HG03442 (cell line): ENCODE data around the gene KRT83.
A peak's percentile ranks its signal among the peaks of the same experiment; 100 is the strongest.
"Not testable (repeated sequence)": the region's sequence is repeated elsewhere in the genome, so short reads cannot be mapped to it uniquely, and the experiment has no call there.

Experiments used
- ATAC-seq: cut with Tn5 transposase; IDR thresholded peaks from one replicate; pipeline ENCODE4 v1.9.1; 2021; ENCODE audit warnings: mild to moderate bottlenecking, moderate library complexity; ENCODE audit not compliant: unreplicated experiment

KRT83 gene

DNA sequence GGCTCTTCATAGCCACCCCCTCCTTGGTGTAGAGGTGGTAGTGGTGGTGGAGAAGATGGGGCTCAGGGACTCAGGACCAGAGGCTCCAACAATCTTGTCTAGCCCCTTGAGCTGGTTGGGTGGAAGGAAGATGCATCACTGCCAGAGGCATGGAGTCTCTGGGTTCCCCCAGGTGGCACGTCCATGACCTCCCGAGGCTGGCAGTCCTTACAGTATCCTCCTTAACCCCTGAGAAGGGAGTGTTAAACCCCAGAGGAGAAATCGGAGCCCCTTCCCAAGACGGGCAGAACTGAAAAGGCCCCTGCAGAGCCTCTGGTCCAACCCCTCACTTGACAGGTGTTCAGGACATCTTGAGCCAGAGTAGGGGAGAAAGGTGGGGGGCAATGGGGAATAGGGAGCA lies 9.1 kb downstream of the KRT83 start:
- no peak for ATAC-seq

DNA sequence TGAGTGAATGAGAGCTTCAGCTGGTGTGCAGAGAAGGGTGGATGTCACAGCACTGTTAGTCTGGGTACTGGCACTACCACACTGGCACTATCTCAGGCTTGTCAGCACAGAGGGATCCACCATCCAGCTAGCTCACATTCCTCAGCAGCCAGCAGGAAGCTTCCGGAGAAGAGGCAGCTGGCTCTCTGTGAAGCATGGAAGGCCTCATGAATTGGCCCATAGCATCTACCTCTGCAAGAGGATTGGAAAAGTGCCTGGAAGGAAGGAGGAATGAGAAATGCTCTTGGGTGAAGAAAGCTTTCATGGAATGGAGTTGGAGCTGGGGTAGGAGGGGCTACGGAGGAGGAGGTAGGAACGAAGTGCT lies 9.9 kb downstream of the KRT83 start:
- ATAC-seq: no peak

DNA sequence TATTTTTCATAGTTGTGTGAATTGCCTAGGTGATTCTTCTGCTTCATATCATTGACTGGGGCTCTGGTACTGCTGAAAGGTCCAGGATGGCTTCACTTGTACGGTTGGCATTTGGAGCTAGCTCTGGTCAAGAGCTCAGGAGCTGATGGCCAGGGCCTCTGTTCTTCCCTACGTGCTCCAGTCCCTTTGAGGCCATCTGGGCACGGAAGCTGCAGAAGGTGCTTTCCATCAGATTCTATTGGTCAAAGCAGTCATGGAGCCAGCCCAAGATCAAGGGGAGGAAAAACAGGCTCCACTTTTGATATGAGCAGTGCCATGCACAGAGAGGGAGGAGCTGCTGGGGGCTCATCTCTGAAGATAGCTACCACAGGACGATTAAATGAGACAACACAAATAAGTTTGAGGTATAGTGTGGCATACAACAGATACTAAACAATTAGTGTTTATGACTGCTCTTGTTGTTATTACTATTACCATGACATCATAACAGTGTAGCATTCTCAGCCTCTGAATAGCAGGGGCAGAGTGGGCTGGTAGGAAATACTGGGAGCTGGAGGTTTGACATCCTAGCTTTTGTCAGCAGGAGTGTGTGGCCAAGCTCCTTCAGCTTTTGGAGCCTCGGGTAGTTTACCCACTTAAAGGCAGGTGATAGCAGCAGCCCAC lies 10.4 kb downstream of the KRT83 start:
- no peak for ATAC-seq

DNA sequence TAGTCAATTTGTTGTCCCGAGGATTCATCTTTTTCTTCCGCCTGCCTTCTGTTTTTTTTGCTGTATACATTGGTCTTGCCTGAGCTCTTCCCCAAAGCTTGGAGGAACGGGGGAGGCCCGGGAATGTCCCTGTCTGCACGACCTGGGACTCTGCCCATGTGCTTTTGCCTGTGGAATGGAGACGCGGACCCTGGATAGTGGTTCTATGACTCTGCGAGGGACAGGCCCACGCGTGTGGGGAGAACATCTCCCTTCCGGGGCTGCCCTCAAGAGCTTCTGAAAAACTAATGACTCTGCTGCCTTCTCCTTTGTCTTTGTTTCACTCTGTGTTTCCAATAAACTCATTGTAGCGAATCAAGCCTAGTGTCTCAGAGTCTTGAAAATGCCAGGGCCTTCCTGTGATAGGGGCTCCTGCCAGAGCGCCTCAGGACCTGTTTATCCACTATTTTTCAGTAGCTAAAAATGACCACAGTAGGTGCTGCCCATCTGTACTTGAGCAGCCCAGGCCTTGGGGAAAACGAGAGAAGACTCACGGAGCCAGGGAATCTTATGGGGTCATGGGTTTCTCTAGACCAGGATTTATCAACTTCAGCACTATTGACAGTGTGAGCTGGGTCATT lies 12.3 kb downstream of the KRT83 start:
- ATAC-seq: no peak

DNA sequence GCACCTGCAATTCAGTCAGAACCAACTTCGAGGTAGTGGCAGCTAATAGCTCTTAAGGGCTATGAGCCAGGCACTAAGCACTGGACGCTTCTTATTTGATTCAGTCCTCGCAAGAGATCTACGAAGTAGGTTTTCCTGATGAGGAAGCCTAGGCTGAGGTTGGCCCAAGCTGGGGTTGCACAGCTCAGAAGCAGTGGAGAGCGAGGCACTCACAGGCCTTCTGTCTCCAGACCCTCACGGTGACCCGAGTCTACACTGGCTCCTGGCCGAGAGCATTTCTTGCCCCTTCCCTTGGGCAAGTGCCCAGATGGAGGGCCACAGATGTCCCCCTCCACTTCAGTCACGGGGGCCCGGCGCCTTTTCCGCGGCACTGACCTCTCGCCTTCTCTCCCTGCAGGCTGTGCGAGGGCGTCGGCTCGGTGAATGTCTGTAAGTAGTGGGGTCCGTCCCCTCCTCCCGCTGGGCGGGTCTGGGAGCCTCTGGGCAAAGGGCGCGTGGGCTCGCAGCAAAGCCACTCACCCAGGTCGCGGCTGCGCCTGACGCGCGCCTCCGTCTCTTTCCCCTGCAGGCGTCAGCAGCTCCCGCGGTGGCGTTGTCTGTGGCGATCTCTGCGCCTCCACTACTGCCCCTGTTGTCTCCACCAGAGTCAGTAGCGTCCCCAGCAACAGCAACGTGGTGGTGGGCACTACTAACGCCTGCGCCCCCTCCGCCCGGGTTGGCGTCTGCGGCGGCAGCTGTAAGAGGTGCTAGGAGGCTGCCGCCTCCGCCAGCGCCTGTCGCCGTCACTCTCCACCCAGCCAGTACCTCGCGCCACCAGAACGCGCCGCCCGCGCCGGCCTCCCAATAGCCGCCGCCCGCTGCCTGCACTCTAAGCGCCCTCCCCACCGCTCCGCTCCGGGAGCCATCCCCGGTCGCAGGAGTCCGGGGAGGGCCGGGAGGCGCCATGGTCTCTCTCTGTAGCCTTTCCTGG lies 13.1 kb downstream of the KRT83 start:
- no peak for ATAC-seq

DNA sequence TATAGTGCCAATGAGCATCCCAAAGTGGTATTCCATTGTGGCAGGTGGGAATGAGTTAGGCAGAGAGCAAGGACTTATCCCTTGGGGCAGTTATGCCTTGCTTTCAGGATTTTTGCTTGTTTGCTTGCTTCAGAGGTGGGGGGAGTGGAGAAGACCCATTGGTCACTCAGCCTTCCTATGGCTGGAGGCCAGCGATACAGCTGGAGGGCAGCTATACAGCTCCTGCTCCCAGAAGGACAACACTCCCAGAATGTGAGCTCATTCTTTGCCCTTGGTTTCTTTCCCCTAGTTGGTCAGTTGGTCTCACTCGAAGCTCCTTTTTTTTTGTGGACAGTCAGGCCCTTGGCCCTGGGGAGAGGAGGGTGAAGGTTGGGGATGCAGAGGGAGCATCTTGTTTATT lies 14.5 kb downstream of the KRT83 start:
- no peak for ATAC-seq

DNA sequence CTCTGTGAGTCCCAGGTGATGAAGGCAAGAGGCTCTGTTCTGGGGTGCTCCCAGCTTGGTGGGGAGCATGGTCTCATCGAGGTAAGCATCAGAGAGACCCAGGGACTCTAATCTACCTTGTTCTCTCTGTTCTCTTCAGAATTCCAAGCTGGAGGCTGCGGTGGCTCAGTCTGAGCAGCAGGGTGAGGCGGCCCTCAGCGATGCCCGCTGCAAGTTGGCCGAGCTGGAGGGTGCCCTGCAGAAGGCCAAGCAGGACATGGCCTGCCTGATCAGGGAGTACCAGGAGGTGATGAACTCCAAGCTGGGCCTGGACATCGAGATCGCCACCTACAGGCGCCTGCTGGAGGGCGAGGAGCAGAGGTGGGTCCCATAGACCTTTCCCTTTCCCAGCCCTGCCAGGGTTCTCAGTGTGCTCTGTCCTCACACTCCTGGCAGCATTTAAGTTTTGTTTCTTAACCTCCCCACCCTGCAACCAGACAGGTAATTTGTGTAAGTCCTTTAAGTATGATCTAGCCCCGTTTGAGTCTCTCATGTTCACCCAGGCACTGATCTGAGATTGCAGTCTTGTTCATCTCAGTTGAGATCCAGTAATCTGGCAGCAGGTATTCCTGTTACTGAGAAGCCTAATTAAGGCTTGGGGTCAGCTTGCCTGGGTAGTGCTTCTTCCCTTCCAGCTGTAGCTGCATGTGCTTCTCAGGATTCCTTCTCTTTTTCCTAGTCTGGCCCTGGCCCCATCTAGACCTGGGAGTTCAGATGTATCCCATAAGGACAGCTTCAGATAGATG lies 15.1 kb downstream of the KRT83 start:
- no peak for ATAC-seq

DNA sequence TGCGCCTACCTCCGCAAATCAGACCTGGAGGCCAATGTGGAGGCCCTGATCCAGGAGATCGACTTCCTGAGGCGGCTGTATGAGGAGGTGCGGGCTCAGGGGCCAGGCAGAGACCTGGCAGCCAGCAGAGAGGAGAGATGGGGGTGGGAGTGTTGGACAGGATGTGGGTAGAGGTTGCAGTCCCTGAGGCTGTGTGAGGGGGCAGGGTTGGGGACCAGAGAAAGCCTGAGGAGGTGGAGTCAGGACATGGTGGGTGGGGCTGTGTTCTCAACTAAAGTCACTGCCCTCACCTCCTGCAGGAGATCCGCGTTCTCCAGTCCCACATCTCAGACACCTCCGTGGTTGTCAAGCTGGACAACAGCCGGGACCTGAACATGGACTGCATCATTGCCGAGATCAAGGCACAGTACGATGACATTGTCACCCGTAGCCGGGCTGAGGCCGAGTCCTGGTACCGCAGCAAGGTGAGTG lies 16.2 kb downstream of the KRT83 start:
- peak; percentile 62 for ATAC-seq

DNA sequence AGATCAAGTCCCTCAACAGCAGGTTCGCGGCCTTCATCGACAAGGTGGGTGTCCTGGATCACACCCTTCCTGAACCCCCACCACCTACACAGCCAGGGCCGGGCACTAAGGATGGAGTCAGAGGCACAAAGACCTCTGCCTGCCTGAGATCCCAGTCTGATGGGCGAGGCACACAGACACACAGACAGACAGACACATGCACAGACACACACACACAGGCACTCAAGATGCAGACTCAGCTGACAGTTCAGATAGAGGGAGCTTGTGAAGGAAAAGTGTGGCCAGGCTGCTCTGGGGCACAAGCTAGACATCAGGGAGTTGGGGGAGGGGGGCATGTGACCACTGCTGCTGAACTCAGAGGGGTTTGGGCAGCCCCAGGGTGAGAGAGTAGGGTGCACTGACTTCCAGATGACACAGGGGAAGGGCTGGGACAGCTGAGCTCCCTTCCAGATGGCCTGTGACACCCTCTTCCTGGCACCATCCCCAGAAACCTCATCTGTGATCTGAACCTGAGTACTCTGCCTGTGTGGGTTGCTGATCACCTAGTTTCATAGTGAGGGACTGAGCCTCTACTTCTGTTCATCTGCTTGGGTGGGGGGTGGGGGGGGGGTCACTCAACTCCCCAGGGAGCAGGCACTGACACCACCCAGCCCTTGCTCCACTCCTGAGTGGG lies 18.8 kb downstream of the KRT83 start:
- not testable (repeated sequence) for ATAC-seq

DNA sequence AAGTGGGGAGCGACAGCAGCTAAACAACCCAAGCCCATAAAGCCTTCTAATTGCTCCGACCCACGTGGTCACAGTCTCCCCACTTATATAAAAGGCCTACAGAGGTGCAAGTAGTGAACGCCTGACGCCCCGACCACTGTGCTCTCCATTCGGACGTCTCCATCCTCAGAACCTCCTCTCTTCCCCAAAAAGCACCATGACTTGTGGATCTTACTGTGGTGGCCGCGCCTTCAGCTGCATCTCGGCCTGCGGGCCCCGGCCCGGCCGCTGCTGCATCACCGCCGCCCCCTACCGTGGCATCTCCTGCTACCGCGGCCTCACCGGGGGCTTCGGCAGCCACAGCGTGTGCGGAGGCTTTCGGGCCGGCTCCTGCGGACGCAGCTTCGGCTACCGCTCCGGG lies 19.5 kb downstream of the KRT83 start:
- ATAC-seq: not testable (repeated sequence)

DNA sequence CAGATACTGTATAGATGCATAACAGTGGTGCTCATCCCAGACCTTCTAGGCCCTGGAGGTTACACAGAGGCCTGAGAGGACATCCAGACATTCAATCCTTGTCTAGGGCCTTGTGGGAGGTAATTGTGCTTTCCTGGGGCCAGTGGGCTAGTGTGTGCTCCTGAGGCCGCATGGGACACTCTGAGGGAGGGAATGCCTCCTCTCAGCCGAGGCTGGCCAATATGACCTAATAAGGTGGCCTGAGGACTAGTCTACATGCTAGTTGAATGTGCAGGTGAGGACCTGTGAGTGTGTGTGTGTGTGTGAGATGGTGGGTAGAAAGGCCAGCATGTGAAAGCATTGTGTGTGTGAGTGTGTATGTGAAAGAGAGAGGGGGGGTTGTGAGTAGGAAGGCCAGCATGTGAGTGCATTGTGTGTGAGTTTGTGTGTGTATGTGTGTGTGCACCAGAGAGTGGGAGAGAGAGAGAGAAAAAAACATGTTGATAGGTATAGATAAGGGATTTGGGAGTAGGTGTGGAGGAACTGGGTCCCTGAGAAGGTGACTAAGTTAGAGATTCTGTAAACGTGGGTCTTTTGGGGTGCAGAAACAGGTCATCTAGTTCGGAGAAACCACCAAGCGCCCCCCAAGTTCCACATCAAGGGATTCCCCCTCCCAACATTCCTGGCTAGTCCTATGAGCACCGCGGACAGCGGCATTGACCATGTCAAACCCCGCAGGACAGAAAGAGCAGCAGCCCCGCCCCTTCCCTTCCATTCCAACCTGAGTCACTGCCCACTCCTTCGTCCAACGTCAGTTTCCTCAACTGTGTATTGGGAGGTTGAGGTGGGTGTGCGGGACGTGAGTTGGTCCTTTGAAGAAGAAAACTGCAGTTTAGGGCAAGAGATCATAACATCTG lies 20.2 kb downstream of the KRT83 start:
- ATAC-seq: no peak

DNA sequence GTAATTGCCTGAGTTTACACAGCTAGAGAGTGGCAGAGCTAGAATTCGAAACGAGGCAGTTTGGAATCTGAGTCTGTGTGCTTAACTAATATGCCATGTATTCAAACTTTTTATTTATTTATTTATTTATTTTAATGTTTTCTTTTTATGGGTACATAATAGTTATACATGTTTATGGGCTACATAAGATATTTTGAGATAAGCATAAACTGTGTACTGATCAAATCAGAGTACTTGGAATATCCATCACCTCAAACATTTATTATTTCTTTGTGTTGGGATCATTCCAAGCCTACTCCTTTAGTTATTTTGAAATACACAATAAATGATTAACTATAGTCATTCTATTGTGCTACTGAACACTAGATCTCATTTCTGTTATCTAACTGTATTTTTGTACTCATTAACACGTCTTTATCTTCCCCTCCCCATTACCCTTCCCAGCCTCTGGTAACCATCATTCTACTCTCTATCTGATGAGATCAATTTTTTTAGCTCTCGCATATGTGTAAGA lies 22.5 kb downstream of the KRT83 start:
- no peak for ATAC-seq

DNA sequence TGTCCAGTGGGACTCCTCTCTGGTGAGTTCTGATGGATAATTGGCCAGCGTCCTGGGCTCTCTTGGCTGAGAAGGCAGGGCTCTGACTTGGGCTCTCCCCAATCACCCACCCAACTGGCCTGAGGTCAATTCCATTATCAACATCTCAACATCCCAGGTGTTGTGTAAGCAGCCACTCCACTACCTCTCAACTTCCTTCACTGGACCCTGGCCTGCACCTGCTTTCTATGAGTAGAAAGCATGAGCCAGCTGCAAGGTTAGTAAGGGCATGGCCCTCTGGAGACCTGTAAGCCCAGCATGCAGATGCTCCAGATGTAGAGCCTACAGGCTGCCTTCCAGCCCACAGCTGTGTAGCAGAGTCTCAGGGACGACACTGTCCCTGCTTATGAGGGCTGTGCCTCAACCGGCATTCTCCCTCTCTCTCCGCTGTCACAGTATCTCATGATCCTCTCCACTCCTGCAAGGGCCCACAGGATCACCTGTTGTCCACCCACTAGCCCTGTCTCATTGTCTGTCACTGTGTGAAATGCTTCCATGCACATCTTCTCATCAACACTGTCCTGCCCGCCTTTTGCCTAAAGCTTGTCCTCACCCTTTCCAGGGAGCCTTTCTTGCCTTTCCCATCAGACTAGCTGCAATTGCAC lies 24.5 kb downstream of the KRT83 start:
- ATAC-seq: no peak

DNA sequence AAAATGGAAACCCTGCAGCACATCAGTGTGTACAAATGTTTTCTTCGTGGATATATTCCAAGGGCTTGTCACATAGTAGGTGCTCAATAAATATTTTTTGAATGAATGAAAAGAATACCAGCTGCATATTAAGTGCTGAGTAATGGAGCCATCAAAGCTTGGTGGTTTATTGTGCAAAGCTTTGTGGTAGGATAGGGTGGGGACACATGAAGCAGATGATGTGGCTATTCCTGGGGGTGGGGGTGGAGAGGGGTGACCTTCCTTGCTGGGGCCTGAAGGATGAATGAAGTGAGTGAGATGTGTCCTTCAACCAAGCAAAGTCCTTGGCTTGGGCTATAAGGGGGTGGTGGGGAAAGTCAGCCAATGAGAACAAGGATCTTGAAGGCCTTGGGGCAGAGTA lies 25.5 kb downstream of the KRT83 start:
- ATAC-seq: no peak

DNA sequence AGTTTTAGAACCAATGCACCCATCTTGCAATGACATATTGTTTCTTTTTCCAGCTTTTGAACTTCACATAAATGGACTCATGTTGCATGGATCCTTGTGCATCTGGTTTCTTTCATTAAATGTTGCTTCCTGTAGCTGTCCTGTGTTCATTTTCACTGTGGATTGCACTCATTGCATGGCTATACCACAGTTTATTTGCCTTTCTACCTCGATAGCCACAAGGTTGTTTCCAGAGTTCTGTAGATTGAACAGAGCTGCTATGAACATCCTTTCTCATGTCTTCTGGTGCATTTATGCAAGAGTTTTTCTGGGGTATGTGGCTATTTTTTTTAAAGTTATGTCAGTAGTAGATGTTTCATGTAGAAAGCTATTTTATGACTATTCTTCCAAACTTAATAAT lies 26.4 kb downstream of the KRT83 start:
- ATAC-seq: no peak

DNA sequence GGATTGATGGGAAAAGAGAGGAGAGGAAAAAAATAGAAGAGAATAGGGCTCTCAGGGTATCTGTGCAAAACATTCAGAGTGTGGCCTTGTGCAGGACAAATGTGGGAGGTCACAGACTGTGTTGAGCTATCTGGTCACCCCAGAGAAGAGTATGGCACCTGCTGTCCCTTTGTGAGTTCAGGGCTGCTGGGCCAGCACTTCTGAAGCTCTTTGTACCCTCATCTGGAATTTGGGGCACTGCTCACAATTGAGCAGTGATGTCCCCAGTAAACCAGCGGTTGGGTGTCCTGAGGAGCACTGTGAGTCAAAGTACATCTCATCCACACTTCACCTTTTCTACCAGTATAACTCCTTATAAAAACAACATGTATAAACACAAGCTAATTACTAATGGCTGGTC lies 27.3 kb downstream of the KRT83 start:
- ATAC-seq: no peak

DNA sequence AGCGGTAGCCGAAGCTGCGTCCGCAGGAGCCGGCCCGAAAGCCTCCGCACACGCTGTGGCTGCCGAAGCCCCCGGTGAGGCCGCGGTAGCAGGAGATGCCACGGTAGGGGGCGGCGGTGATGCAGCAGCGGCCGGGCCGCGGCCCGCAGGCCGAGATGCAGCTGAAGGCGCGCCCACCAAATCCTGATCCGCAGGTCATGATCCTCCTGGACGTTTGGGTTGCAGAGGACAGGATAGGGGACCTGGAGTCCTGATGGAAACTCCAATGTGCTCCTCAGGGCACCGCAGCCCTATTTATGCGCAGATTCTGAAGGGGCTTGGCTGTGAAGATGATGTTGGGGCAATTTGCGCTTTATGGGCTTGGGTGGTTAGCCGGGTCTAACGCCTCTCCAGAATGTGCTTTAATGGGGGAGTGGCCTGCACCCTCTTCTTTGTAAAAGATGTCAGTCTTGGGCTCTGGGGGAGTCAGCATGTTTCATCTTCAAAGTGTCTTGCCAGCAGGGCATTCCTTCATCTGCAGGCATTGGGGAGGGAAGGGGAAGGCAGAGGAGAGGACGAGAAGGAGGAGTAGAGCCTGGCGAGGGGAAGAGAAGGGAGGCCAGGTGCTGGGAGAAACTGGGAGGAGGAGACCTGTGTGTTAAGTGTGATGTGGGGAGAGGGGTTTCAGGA lies 29.8 kb downstream of the KRT83 start, which contains the start of gene KRT81:
Gene KRT81 (minus strand): TSS at position 268 of the 669 bp plus-strand sequence. CDS start 69 bp downstream, at position 199.
- ATAC-seq: no peak
